OCI-LY1 (cell line): Measurements from ENCODE around the gene FAM53A.
A peak's percentile ranks its signal among the peaks of the same experiment; 100 is the strongest.

Experiments used
- H2AFZ ChIP-seq: fragments of 200-600 bp; sonication (generic), shearing (Covaris generic); 2 replicates; pipeline ENCODE4 v1.6.0; 2014; ENCODE audit warnings: antibody characterized with exemption, mild to moderate bottlenecking, low read length
- H3F3A ChIP-seq: fragments of 200-600 bp; sonication (generic), shearing (Covaris generic); 2 replicates; pipeline ENCODE4 v1.6.0; 2014; ENCODE audit warnings: mild to moderate bottlenecking, antibody characterized with exemption, low read length, moderate library complexity; ENCODE audit not compliant: insufficient read depth
- H3K27ac ChIP-seq: fragments of 200-600 bp; sonication (generic); 2 replicates; pipeline ENCODE4 v1.5.1; 2014; ENCODE audit warnings: low read length, mixed run types, mild to moderate bottlenecking, low read depth; ENCODE audit not compliant: poor library complexity, severe bottlenecking
- H3K27me3 ChIP-seq: fragments of 200-600 bp; sonication (generic); 2 replicates; pipeline ENCODE4 v1.6.0; 2014; ENCODE audit warnings: antibody characterized with exemption, mild to moderate bottlenecking, low read length, moderate library complexity; ENCODE audit not compliant: insufficient read depth
- H3K36me3 ChIP-seq: fragments of 200-600 bp; sonication (generic); 2 replicates; pipeline ENCODE4 v1.6.1; 2014; ENCODE audit warnings: mild to moderate bottlenecking, antibody characterized with exemption, low read length, moderate library complexity, mixed read lengths; ENCODE audit not compliant: insufficient read depth
- H3K4me1 ChIP-seq: fragments of 200-600 bp; sonication (generic); 2 replicates; pipeline ENCODE4 v1.5.1; 2014; ENCODE audit warnings: mild to moderate bottlenecking, low read length, moderate library complexity; ENCODE audit not compliant: insufficient read depth, severe bottlenecking
- H3K4me2 ChIP-seq: fragments of 200-600 bp; sonication (generic), shearing (Covaris generic); 2 replicates; pipeline ENCODE4 v1.6.1; 2014; ENCODE audit warnings: low read length
- H3K4me3 ChIP-seq: fragments of 200-600 bp; sonication (generic); 2 replicates; pipeline ENCODE4 v1.5.1; 2014; ENCODE audit warnings: low read length, low read depth, mild to moderate bottlenecking, mixed read lengths; ENCODE audit not compliant: poor library complexity, severe bottlenecking
- H3K79me2 ChIP-seq: fragments of 200-600 bp; shearing (Covaris generic); 2 replicates; pipeline ENCODE4 v1.6.1; 2016; ENCODE audit warnings: mixed run types, low read length, mixed read lengths; ENCODE audit not compliant: insufficient read depth
- H3K9ac ChIP-seq: fragments of 200-600 bp; sonication (generic), shearing (Covaris generic); 2 replicates; pipeline ENCODE4 v1.6.1; 2014; ENCODE audit warnings: mild to moderate bottlenecking, low read length, mixed read lengths
- H3K9me2 ChIP-seq: fragments of 200-600 bp; sonication (generic), shearing (Covaris generic); 2 replicates; pipeline ENCODE4 v1.6.1; 2014; ENCODE audit warnings: low read depth, mild to moderate bottlenecking, low read length, mixed read lengths
- H3K9me3 ChIP-seq: fragments of 200-600 bp; shearing (Covaris generic); 2 replicates; pipeline ENCODE4 v1.6.1; 2014; ENCODE audit warnings: low read length, mixed read lengths
- H4K20me1 ChIP-seq: fragments of 200-600 bp; sonication (generic), shearing (Covaris generic); 2 replicates; pipeline ENCODE4 v1.6.0; 2016; ENCODE audit warnings: mild to moderate bottlenecking, low read length; ENCODE audit not compliant: insufficient read depth
- EZH2 ChIP-seq: fragments of 200-600 bp; sonication (generic), shearing (Covaris generic); IDR thresholded peaks from 2 replicates; pipeline ENCODE4 v1.8.0; 2017; ENCODE audit warnings: borderline replicate concordance, mixed run types, mild to moderate bottlenecking, antibody characterized with exemption, low read length, moderate library complexity, mixed read lengths
- TF ChIP-seq, protein P1 (sequence below): fragments of 200-600 bp; sonication (generic), shearing (Covaris generic); IDR thresholded peaks from 2 replicates; pipeline ENCODE4 v1.5.1; 2017; ENCODE audit warnings: mild to moderate bottlenecking, antibody characterized with exemption, low read length, moderate library complexity, mixed read lengths

The FAM53A gene

DNA sequence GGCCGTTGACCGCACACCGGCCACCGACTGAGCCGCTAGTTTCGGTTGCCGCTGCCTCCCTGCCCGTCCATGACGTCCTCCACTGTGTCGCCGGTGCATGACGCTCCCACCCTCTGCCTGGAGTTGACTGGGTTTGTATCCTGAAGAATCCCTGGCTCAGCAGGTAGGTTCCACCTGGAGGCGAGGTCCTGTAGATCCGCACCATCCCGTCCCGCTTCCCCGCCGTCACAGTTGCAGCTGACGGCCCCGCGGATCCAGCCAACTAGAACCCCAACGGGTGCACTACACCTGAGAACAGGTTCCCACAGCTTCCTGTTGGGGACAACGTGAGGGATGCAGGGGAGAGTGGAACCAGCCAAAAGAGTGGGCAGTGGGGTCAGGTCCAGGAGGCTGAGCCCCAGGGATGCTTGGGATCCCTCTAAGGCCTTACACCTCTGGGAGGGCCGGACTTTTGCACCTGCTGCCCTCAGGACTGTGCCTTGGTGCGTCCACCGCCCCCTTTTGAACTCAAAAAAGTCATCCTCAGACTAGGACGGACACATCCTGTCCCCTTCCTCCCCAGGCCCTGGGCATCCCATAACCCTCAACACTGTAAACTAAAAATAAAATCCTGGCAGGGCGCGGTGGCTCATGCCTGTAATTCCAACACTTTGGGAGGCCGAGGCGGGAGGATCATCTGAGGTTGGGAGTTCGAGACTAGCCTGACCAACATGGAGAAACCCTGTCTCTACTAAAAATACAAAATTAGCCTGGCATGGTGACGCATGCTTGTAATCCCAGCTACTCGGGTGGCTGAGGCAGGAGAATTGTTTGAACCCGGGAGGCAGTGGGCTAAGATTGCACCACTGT lies 29.1 kb upstream of the FAM53A start:
- peak overlapping the region; percentile 88 for H3K27ac ChIP-seq
- peak overlapping the region; percentile 99 for H3K9ac ChIP-seq
- no peak overlapping the region for H2AFZ ChIP-seq
- H3K79me2 ChIP-seq, result peaks cover 35% of the 10 kb centered on the region
- H3K27me3 ChIP-seq, result no peaks in the 10 kb centered on the region
- H4K20me1 ChIP-seq, result no peaks in the 10 kb centered on the region
- no peaks in the 10 kb centered on the region for H3K9me2 ChIP-seq
- no peaks in the 10 kb centered on the region for H3F3A ChIP-seq
- no peaks in the 10 kb centered on the region for H3K9me3 ChIP-seq
- TF ChIP-seq EZH2, result no peak
- TF ChIP-seq, protein P1, sequence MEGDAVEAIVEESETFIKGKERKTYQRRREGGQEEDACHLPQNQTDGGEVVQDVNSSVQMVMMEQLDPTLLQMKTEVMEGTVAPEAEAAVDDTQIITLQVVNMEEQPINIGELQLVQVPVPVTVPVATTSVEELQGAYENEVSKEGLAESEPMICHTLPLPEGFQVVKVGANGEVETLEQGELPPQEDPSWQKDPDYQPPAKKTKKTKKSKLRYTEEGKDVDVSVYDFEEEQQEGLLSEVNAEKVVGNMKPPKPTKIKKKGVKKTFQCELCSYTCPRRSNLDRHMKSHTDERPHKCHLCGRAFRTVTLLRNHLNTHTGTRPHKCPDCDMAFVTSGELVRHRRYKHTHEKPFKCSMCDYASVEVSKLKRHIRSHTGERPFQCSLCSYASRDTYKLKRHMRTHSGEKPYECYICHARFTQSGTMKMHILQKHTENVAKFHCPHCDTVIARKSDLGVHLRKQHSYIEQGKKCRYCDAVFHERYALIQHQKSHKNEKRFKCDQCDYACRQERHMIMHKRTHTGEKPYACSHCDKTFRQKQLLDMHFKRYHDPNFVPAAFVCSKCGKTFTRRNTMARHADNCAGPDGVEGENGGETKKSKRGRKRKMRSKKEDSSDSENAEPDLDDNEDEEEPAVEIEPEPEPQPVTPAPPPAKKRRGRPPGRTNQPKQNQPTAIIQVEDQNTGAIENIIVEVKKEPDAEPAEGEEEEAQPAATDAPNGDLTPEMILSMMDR, result no peak
- H3K36me3 ChIP-seq, result peaks cover 37% of the 10 kb centered on the region; the same call in 1 of the 2 replicates
- peaks cover 73% of the 10 kb centered on the region for H3K4me1 ChIP-seq
- peak overlapping the region; percentile 75 for H3K4me2 ChIP-seq
- peak overlapping the region; percentile 99 for H3K4me3 ChIP-seq

GRCh38 chr4:1712216-1713002 lies 28.3 kb upstream of the FAM53A start, which contains the start of gene SLBP:
TSS of gene SLBP (minus strand) at chr4:1712319. CDS start at chr4:1712188, 131 bp downstream.
- H3K27ac ChIP-seq, result peak within 1 kb of the TSS; percentile 88
- H3K27me3 ChIP-seq, result no peaks in the 10 kb centered on the region
- peak within 1 kb of the TSS; percentile 89 for H3K4me2 ChIP-seq
- H3K4me3 ChIP-seq, result peak within 1 kb of the TSS; percentile 99
- no peaks in the 10 kb centered on the region for H3F3A ChIP-seq
- H3K4me1 ChIP-seq, result peaks cover 68% of the 10 kb centered on the region
- peak within 1 kb of the TSS; percentile 99 for H3K9ac ChIP-seq
- H3K79me2 ChIP-seq, result peaks cover 43% of the 10 kb centered on the region
- H2AFZ ChIP-seq, result no peak within 1 kb of the TSS
- H3K36me3 ChIP-seq, result peaks cover 45% of the 10 kb centered on the region
- no peaks in the 10 kb centered on the region for H3K9me3 ChIP-seq
- TF ChIP-seq, protein P1, result no peak
- no peak for TF ChIP-seq EZH2
- H4K20me1 ChIP-seq, result no peaks in the 10 kb centered on the region
- H3K9me2 ChIP-seq, result no peaks in the 10 kb centered on the region

DNA sequence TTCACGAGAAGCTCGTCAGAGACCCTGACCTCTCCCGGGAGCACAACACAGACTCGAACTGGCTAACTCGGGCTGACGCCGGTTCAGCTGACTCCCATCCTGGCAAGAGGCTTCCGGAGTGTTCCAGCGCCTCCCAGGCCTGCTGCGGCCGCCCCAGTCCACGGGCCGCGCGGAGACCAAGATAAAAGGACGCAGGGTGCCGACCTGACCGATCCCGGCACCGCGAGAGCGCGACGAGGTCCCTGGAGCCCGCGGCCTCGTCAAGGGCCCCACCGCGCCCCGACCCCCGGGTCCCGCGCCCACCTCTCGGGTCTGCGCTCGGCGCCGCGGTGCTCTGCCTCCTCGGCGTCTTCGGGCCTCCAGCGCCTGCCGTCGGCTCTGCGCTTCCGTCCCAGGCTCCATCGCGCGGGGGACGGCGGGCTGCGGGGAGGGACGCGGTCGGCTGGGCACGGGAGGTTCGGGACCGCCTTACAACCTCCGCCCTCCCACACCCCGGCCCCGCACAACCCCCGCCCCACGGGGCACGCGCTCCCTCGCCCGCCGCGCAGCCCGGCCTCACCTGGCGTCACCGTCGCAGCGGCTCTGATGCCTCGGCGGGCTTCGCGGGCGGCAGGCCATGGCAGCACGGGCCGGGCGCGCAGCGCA lies 27.6 kb upstream of the FAM53A start:
- no peaks in the 10 kb centered on the region for H3F3A ChIP-seq
- H3K4me2 ChIP-seq, result peak overlapping the region; percentile 89
- no peak overlapping the region for H2AFZ ChIP-seq
- H3K27ac ChIP-seq, result peak overlapping the region; percentile 36
- no peak for TF ChIP-seq EZH2
- TF ChIP-seq, protein P1, result no peak
- H3K9me2 ChIP-seq, result no peaks in the 10 kb centered on the region
- no peaks in the 10 kb centered on the region for H3K9me3 ChIP-seq
- no peaks in the 10 kb centered on the region for H3K27me3 ChIP-seq
- H3K9ac ChIP-seq, result peak overlapping the region; percentile 85
- no peaks in the 10 kb centered on the region for H4K20me1 ChIP-seq
- H3K79me2 ChIP-seq, result peaks cover 45% of the 10 kb centered on the region
- H3K4me3 ChIP-seq, result peak overlapping the region; percentile 99
- peaks cover 61% of the 10 kb centered on the region for H3K4me1 ChIP-seq
- peaks cover 45% of the 10 kb centered on the region for H3K36me3 ChIP-seq
